ENCODE data around the gene MKRN2.

DNA sequence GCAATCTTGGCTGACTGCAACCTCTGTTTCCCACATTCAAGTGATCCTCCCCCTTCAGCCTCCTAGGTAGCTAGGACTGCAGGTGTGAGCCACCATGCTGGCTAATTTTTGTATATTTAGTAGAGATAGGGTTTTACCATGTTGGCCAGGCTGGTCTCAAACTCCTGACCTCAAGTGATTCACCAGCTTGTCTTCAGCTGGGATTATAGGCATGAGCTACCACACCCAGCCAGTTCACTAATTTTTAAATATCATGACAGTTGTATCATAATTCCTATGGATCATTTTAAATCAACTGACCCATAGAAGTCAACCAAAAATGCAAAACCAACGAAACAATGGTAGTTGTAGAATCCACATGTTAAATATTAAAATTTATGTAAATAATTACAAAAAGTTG is 71.9 kb downstream of the MKRN2 start:
- TF ChIP-seq CTCF (conservative IDR thresholded peaks at IDR 0.05 in 1 of 2, IDR thresholded peaks at IDR 0.05 in 1 of 2; ENCODE audit: extremely low read depth in 1 of 2, insufficient read depth in 1 of 2, low read depth in 1 of 2, low read length in 2 of 2) (no peak), EZH2 (IDR thresholded peaks at IDR 0.05; ENCODE audit: borderline replicate concordance, low read length) (no peak)
